NCI-H526 treated with DMSO at 0.1 percent for 48 hours (cell line): ENCODE data around the gene DEAF1.

Experiments used
- DNase-seq: peaks from one replicate; lab custom pipeline; 2025; lab: John Stamatoyannopoulos, UW

Gene DEAF1

DNA sequence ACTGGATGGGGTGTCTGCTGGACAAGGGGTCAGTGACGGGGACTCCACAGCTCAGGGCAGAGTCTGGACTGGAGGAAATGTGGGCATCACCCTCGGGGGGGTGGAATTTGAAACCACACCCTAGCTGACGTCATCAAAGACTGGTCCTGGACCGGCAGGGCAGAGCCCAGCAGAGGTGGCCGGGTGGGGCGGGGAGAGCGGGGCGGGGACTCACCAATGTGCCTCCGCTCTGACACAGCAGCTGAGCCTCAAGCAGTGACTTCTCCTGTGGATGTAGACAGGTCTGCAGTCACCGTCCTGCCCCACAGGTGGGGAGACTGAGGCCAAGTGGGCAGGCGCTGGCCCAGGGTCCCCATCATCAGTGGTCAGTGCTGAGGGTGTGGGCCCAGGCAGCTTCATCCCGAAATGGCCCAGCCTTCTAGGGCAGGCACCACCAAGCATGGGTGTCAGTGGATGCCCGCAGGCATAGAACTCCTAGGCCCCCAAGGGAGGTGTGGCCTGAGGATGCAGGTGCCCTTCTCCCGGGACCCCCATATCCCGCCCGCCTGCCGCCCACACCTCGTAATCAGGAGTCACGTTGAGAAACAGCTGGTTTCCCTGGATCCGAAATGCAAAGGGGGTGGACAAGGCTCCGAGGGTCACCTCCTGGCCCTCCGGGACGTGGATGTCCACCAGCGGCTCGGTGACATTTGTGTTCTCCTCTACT lies 70.9 kb downstream of the DEAF1 start:
- no peak for DNase-seq

DNA sequence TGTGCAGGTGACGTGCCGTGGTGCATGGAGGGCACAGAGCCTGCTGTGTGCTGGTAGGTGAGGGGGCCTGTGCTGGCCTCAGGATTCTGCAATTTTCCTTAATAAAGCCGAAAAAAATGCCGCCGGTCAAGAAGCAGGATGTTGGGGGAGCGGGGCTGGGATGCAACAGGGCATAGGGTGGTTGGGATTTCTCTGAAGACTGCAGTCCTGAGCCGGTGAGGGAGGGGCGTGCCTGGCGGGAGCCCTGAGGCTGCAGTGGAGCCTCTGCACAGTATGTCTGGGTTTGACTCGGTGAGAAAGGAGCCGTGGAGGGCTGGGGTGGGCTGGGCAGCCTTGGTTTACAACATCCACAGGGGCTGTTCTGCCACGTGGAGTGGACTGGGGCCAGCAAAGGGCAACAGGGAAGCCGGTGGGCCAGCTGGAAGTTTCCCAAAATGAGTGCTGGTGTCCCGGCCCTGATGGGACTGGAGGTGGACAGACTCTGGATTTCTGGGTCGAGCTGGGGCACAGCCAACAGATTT lies 71.6 kb downstream of the DEAF1 start:
- DNase-seq: no peak

DNA sequence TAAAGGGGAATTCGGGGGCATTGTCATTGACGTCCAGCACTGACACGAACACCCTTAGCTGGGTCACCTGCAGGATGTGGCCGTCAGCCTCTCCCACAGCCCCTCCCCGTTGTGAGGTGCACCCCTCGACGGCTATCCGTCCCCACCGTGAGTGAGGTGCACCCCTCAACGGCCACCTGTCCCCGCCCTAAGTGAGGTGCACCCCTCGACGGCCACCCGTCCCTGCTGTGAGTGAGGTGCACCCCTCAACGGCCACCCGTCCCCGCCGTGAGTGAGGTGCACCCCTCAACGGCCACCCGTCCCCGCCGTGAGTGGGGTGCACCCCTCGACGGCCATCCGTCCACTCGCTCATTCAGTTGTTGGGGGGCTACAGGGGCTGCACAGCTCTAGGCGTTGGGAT lies 73.2 kb downstream of the DEAF1 start:
- DNase-seq: no peak

DNA sequence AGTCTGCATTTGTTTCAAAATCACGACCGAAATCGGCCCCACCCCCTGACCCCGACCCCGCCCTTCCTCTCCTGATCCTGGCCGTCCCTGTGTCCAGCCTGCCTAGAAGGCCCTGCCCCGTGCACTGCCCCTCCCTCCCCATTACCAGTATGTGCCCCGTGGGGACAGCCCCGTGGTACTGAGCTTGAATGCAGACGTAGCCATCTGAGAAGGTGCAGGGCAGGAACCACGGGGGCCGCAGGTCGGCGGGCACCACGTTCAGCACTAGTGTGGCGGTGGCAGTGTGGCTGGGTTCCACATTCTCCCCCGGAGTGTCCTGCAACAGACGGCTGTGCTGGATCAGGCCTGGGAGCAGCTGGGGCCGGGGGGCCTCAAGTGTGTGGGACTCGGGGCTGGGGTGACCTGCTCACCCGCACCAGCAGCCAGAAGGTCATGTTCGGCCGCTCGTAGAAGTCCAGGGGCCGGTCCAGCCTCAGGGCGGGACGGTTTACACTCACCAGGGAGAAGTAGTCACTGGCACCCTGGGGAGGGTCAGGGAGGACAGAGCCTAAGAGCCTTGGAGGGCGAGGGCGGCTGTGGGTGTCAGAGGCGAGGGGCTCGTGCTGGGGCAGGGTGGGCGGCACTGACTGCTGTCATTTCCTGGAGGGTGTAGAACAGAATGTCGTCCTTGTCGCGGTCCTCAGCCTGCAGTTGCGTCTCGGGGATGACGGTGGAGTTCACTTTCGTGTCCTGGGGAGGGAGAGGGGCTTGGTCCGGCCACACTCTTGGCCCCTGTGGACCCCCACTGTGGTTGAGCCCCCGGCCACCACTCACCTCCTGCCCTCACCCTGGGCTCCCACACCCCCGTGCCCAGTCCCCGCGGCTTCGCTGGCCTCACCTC lies 73.8 kb downstream of the DEAF1 start:
- no peak for DNase-seq

DNA sequence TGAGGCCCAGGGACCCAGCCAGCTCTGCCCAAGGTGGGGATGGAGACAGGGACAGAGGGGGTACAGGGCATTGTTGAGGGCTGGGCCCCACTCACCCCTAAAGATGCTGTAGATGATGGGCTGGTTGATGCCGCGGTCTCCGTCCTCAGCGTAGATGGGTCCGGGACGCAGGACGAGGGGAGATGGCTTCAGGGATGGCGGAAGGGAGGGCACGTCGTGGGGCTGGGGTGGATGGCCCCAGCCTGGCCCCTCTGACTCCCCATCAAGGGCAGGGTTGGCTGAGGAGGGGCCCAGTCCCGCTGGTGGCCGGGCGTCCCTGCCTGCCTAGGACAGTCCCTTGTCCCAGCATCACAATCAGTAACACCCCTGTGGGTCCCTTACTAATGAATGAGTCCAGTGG lies 74.8 kb downstream of the DEAF1 start:
- DNase-seq: no peak

DNA sequence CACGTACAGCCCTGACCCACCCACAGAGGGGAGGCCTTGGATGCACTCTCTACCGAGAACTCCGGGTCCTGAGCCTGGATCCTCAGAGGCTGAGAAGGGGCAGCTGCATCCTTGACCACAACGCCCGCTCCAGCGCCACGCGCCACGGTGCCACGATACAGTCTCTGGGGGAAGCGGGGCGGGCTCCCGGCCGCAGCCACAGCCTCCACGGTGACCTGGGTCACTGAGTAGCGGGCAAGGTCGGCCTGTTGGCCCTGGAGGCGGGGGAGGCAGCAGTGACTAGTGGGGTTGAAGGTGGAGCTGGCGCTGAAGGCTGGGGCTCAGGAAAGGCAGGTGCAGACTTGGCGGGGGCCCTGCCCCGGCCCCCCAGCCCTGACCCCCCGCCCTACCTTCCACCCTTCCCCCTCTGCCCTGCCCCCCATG lies 75.4 kb downstream of the DEAF1 start:
- DNase-seq: no peak

DNA sequence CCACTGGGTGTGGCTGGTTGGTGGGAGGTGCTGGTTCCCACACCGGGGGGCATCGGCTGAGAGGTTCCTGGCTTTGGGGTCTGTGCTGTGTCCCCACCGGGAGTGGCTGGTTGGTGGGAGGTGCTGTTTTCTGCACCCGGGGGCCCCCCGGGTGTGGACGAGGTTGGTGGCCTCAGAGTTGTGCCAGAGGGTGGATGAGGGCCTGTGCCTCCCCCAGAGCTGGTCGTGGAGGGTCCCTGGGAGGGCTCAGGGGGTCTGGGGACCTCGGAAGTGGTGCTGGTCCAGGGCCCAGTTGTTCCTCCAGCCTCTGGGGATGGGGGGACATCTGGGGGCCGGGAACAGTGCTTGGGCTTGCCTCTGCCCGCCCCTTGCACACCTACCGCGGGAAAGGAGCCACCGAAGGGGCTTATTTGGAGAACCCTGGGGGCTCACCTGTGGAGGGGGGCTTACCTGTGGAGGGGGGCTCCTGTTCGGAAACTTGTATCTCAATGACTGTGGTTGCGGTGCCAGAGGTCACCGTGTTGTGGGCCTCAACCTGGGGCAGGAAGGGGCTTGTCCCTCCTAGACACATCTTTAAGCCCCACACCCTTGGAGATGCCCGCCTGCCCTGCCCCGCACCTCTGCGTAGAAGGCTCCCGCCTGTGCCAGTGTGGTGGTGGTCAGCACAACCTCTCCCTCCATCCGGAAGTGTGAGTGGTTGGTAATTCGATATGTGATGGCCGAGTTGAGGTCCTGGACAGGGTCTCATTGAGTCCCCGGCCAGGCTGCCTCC lies 76.0 kb downstream of the DEAF1 start:
- no peak for DNase-seq

DNA sequence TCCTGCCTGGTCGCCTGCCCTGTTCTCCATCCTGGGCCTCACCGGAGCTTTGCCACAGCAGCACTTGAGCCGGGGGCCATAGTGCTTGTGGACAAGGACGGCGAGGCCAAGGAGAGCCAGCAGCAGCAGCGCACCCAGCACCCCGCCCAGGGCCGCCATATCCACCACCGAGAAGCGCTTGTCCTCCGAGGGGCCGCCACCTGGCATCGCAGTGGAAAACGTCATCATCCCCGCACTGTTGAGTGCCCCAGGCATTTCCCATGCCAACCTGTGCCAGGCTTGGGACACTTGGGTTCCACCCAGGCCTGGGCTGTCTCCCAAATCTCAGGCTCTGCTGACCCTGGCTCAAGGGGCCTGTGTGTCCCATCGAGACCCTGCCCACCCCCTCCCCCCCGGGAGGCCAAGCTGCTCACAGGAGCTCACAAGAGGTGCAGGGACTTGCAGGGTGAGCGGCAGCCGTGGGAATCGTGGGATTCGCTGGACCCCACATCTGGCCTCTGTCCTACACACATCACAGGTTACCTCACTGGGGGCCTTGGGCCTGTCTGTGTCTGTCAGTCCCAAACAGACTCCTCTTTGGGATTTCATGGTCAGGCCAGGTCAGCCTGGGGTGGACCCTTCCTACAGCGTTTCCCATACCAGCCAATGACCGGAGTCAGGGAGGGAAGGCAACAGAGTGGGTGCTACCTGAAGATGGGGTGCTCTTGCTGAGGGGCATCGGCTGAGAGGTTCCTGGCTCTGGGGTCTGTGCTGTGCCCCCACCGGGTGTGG lies 76.9 kb downstream of the DEAF1 start:
- DNase-seq: no peak

DNA sequence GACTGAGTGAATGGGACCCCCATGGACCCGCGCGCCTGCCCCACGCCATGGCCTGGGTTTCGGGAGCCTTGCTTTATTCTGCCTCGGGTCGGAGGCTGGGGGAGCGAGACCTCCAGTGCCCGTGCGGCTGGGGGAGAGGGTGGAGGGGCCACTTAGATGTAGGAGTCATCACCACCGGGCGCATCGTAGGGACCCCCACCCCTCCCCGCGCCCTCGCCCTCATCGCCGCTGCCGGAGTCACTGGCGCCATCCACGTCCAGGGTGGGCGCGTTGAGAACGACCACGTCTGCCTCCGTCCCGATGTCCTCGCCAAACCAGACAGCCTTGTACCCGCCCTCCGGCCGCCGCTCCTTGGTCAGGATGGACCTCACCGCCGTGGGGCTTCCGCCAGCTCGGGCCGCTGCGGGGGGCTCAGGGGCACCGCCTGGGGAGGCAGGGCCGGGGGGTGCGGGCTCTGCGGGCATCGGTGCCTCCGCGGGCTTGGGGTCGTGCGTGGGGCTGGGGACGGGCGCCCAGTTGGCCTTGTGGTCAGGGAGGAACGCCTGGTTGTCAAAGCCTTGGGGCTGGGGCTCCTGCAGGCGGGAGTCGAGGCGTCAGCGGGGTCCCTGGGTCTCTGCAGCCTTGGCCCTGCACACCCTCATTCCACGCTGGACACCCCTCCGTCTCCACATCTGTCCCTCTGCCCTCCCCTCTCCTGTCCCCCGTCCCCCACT lies 77.7 kb downstream of the DEAF1 start:
- DNase-seq: no peak

DNA sequence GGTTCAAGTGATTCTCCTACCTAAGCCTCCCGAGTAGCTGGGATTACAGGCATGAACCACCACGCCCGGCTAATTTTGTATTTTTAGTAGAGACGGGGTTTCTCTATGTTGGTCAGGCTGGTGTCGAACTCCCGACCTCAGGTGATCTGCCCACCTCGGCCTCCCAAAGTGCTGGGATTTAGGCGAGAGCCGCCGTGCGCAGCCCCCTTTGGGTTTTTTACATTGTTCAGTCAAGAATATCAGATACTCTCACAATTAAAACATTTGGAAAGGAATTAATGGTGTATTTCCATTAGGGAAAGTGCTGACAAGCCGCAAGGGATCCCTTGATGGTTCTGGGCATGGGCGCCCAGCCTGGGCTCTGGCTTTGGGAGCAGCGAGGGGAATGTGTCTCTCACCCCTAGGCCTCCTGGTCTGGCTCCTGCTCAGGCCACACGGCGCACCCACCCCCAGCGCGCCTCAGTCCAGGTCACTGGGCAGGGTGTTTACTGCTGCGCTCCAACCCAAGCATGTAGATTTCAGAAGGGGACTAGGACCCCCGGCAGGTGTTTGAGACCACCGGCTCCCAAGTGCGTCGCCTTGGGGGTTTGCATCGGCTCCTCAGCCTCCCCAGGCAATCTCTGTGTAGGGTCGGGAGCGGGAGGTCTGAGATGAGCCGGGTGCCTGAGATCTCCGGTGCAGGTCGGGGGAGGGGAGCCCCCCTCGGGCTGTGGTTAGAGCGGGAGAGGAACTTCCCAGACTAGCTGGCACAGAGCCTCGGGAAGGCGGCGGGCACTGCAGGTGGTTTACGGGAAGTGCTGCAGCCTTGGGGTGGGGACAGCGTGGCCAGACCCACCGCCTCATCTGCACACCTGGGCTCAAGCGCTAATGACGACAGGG lies 78.5 kb downstream of the DEAF1 start:
- no peak for DNase-seq

DNA sequence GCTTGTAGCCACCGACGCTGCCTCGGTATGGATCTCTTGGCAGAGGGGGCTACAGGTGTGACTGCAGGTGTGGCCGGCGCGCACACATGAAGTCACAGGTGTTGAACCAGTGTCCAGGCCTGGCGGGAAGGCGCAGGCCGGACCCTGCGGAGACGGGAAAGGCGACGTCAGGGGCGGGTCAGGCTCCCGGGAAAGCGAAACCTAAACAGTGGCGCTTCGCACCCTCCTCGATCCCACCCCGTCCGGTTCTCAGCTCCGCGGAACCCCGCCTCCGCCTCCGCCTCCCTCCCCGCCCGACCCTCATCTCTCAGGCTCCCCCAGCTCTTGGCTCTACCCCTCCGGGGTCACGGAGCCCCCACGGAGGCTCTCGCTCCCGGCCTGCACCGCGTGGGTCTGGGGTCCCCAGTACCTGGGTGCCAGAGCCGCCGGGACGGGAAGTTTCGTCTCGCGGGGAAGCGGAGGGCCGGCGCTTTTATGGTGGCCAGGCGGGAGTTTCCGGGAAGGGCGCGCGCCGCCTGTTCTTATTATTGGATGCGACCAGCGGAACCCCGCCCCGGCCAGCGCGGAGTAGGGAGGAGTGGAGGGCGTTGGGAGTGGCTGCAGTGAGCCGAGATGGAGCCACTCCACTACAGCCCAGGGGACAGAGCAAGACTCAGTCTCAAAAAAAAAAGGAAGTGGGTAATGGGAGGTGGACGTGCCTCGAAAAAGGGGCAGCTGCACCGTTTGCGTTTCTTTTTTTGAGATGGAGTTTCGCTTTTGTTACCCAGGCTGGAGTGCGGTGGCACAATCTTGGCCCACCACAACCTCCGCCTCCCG lies 79.3 kb downstream of the DEAF1 start, which contains the start of gene IRF7:
IRF7 (minus strand) TSS at position 447 of the 816 bp plus-strand sequence. CDS start 586 bp downstream, outside the sequence.
- DNase-seq: peak; percentile 79

DNA sequence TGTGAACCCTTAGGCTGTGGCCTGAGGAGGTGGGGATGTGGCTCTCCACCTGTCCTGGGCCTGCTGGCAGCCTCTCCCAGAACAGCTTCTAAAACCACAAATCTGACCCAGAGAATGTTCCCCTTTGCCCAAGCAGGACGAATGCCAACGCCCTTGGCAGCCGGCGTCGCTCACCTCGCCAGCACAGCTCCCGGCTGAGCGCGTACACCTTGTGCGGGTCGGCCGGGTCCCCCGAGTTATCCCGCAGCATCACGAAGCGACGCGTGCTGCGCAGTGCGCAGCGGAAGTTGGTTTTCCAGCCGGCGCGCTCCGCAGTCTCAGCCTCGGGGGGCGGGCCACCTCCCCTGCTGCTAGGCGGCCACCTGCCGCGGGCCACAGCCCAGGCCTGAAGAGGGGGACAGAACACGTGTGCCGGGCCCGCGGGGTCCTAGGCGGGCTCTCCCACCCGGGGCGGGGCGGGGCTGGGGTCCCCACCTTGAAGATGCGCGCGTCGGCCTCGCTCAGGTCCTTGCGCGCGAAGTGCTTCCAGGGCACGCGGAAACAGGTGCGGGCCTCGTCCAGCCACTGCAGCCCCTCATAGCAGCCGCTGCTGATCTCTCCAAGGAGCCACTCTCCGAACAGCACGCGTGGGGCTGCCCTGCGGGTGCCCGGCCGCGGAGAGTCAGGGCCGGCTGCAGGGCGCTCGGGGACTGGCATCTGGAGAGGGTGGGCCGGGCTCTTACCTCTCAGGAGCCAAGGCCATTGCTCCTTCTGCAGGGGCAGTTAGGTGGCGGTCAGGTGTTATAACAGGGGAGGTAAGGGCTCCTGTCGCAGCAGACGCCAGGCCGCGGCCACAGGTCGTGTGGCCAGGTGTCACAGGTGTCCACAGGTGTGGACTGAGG lies 80.2 kb downstream of the DEAF1 start:
- DNase-seq: no peak

DNA sequence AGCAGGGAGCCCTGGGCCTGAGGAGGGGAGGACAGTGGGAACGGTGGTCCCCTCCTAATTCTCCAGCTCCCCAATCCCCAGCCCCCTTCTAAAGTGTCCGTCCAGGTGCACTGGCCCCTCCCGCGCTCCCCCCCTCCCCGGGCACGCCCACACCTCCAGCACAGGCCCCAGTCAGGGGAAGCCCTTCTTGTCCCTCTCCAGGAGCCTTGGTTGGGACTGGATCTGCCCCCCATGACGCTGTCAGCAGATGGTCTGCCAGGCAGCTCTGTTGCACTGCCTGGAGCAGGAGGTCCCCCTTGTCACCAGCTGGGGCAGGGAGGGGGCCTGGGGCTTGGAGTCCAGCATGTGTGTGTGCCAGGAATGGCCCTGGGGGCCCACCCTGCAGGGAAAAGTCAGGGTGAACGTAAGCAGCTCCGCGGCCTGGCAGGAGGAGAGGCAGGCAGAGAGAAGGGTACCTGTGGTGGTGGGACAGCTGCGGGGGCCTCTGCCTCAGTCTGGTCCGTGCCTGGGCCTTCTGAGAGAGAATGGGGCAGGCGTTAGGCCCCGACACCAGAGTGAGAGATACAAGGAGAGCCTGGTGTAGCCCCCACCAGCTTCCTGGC lies 80.9 kb downstream of the DEAF1 start:
- DNase-seq: no peak

DNA sequence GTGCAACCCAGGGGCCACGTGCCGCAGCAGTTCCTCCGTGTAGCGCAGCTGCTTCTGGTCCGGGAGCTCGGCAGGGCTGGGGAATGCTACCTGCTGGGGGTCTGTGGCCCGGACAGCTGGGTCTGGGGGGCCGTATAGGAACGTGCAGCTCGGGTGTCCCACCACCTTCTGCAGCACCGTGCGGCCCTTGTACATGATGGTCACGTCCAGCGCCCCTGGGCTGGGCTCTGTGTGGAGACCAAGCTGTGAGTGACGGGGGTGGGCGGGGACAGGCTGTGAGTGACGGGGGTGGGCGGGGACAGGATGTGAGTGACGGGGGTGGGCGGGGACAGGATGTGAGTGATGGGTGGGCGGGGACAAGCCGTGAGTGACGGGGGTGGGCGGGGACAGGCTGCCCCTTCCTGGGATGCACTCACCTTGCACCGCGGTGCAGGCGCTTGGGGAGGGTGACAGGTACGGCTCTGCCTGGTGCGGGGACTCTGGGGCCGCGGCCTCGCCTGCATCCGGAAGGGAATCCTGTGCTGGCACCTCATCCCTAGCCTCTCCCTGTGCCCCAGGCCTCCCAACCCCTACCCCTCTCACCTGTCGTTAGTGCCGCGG lies 81.6 kb downstream of the DEAF1 start:
- DNase-seq: peak; percentile 57

DNA sequence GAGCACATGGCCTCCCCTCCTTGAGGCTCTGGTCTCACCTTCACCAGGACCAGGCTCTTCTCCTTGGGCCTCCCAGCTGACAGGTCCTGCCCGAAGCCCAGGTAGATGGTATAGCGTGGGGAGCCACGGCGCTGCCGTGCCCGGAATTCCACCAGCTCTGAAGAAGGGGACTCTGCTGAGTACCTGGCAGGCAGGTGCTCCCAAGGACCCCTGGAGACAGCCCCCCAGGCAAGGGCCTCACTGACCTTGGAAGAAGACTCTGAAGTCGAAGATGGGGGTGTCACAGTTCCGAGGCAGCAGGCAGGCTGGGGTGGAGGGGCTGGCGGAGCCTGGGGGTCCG lies 82.1 kb downstream of the DEAF1 start:
- DNase-seq: no peak

DNA sequence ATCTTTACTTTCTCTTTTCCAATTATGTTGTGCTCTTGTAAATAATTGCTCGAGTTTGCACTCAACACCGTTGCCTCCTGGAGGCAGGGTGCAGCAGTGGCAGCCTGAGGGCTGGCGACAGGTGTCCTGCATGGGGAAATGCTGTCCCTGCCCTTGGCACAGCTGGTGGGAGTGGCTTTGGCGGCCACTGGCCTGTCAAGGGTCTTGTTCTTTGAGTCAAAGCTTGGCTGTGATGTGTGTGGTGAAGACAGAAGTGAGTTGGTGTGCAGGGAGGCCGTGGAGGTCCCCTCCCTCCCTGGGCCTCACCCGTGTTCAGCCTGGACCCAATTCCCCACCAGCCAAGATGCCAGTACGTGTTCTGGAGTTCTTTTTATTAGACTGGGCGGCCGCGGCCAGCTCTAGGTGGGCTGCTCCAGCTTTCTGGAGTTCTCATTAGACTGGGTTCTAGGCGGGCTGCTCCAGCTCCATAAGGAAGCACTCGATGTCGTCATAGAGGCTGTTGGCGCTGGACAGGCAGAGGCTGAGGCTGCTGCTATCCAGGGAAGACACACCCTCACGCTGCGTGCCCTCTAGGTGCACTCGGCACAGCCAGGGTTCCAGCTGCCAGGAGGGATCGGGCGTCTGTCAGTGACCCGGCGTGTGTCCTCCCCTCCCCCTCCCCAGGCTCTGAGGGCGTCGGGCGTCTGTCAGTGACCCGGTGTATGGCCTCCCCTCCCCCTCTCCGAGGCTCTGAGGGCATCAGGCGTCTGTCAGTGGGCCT lies 82.6 kb downstream of the DEAF1 start:
- DNase-seq: no peak
